ENCODE measurements around the gene RAPGEF1. TPM values are rescaled to one million over a fixed set of nuclear protein-coding genes. Genes with fewer than 3 reads are reported as not detected.

The RAPGEF1 gene
- total RNA-seq, 1 donor from 2014 or later, result 73.1 TPM

DNA sequence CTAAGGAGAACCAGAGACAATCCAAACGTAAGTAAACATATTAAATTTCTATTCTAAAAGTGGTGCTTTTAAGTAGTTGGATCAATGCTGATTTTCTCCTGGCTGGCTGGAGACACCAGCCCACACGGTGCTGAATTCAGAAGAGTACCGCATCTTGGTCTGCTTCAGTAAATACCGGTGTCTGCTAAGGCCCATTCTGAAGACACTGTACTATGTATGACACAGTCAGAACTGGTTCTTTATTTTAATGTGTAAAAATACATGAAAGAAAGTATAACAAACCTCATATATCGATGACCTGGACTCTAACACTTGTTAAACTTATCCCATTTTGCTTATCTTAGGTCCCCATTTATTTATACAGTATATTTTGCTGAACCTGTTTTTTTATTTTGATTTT lies 32.8 kb downstream of the RAPGEF1 start:
- Mint-ChIP-seq H3K4me3 (ENCODE audit: unreplicated experiment) (no peak overlapping the region), H3K27me3 (ENCODE audit: low read depth) (no peaks in the 10 kb centered on the region), H3K27ac (ENCODE audit: unreplicated experiment) (peak overlapping the region; percentile 5), H3K4me1 (ENCODE audit: low read depth) (peaks cover 34% of the 10 kb centered on the region), H3K36me3 (ENCODE audit: low read depth) (no peaks in the 10 kb centered on the region), H3K9me3 (ENCODE audit: low read depth) (no peaks in the 10 kb centered on the region)
- TF ChIP-seq, protein P1, sequence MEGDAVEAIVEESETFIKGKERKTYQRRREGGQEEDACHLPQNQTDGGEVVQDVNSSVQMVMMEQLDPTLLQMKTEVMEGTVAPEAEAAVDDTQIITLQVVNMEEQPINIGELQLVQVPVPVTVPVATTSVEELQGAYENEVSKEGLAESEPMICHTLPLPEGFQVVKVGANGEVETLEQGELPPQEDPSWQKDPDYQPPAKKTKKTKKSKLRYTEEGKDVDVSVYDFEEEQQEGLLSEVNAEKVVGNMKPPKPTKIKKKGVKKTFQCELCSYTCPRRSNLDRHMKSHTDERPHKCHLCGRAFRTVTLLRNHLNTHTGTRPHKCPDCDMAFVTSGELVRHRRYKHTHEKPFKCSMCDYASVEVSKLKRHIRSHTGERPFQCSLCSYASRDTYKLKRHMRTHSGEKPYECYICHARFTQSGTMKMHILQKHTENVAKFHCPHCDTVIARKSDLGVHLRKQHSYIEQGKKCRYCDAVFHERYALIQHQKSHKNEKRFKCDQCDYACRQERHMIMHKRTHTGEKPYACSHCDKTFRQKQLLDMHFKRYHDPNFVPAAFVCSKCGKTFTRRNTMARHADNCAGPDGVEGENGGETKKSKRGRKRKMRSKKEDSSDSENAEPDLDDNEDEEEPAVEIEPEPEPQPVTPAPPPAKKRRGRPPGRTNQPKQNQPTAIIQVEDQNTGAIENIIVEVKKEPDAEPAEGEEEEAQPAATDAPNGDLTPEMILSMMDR (IDR thresholded peaks at IDR 0.05), result no peak
- no peak for DNase-seq (ENCODE audit: low spot score)

DNA sequence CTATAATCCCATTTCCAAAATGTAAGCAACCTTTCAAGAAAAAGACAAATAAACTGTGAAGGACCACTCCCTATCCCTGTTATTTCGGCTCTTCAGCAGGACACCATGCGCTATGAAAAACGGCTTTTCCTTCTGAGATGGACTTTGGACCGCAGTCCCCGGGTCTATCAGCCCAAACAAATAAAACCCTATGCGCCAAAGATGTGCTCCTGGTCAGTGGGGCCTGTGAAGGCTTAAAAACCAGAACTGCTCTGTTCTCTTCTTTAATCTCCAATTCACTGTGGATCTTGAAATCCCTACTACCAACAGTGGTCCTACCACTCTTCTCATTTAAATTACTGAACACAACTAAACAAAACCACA lies 33.3 kb downstream of the RAPGEF1 start:
- Mint-ChIP-seq H3K27ac (ENCODE audit: unreplicated experiment) (peak overlapping the region; percentile 5), H3K36me3 (ENCODE audit: low read depth) (no peaks in the 10 kb centered on the region), H3K9me3 (ENCODE audit: low read depth) (no peaks in the 10 kb centered on the region), H3K27me3 (ENCODE audit: low read depth) (no peaks in the 10 kb centered on the region), H3K4me1 (ENCODE audit: low read depth) (peaks cover 39% of the 10 kb centered on the region), H3K4me3 (ENCODE audit: unreplicated experiment) (no peak overlapping the region)
- TF ChIP-seq, protein P1 (IDR thresholded peaks at IDR 0.05), result no peak
- DNase-seq (ENCODE audit: low spot score), result no peak

DNA sequence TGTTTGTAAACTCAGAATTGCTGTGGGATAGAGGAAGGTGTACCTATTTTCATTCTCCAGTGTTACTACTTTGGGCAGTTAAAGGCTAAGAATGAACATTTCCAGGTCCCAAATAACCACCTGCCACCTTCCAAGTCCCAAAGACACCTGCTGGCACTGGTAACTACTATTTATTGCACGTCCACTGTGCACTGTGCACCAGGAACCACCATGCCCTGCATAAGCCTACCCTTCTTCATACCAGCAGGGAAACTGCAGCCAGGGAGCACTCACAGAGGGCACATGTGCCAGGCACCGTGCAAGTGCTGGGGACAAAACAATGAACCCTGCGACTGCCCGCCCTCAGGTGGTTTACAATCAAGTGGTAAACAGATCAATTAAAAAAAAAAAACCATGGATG lies 34.9 kb downstream of the RAPGEF1 start:
- Mint-ChIP-seq H3K9me3 (ENCODE audit: low read depth) (no peaks in the 10 kb centered on the region), H3K4me3 (ENCODE audit: unreplicated experiment) (no peak overlapping the region), H3K36me3 (ENCODE audit: low read depth) (no peaks in the 10 kb centered on the region), H3K4me1 (ENCODE audit: low read depth) (peaks cover 36% of the 10 kb centered on the region), H3K27me3 (ENCODE audit: low read depth) (no peaks in the 10 kb centered on the region), H3K27ac (ENCODE audit: unreplicated experiment) (no peak overlapping the region)
- no peak for DNase-seq (ENCODE audit: low spot score)
- TF ChIP-seq, protein P1 (IDR thresholded peaks at IDR 0.05), result no peak

DNA sequence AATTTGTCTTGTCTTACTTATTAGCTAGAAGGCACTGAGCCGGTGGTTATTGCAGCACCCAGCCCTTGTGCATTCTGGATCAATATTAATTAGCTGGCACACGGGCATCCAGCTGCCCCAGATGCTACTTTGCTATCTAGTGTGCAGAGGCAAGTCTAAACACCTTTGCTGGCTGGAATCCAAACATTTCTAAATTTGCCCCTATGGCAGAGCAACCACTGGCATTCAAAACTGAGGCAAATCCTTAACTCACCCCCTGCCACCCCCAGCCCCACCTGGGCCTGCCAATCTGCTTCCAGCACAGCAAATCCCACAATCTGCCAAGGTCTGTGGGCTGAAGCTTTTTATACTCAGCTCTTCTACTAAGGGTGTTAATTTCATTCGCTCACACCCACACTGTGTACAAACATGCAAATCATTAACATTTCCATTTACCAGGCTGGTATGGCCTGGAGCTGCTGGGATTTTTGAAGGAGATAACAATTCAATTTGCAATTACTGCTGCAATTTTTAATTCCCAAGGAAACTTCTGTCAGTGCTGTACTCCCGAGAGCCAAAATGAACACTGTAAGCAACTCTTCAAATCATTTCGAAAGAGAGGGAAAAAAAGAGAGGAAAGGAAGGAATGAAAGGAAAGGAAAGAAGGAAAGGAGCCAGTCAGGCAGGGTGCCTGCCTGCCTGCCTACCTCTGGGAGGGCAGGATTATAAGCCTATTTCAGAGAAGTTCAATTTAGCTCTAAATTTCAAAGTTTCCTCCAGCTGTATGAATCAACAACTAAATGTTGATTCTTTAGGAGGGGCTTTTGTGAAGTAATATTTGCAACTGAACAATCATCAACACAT lies 35.5 kb downstream of the RAPGEF1 start:
- no peaks in the 10 kb centered on the region for H3K27me3 Mint-ChIP-seq (ENCODE audit: low read depth)
- no peak overlapping the region for H3K27ac Mint-ChIP-seq (ENCODE audit: unreplicated experiment)
- H3K4me1 Mint-ChIP-seq (ENCODE audit: low read depth), result peaks cover 29% of the 10 kb centered on the region
- H3K9me3 Mint-ChIP-seq (ENCODE audit: low read depth), result no peaks in the 10 kb centered on the region
- H3K4me3 Mint-ChIP-seq (ENCODE audit: unreplicated experiment), result no peak overlapping the region
- H3K36me3 Mint-ChIP-seq (ENCODE audit: low read depth), result no peaks in the 10 kb centered on the region
- TF ChIP-seq, protein P1 (IDR thresholded peaks at IDR 0.05), result no peak
- no peak for DNase-seq (ENCODE audit: low spot score)

DNA sequence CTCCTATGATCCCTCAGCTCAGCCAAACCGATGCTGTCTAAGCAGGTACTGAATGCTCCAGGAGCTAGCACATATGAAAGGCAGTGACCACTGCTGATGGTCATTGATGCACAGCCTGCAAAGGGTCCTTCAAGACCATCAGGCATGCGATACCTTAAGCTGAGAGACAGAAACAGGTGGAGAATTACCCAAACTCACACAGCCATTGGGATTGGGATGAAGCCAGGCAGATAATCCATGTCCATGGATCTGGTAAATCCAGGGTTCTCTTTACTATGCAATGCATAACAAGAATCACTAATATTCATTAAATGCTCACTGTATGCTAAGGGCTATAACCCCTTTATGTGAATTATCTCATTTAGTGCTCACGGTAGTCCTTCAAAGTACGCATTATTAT lies 36.2 kb downstream of the RAPGEF1 start:
- H3K36me3 Mint-ChIP-seq (ENCODE audit: low read depth), result no peaks in the 10 kb centered on the region
- H3K27me3 Mint-ChIP-seq (ENCODE audit: low read depth), result no peaks in the 10 kb centered on the region
- TF ChIP-seq, protein P1 (IDR thresholded peaks at IDR 0.05), result no peak
- H3K4me3 Mint-ChIP-seq (ENCODE audit: unreplicated experiment), result no peak overlapping the region
- no peak overlapping the region for H3K27ac Mint-ChIP-seq (ENCODE audit: unreplicated experiment)
- H3K9me3 Mint-ChIP-seq (ENCODE audit: low read depth), result no peaks in the 10 kb centered on the region
- H3K4me1 Mint-ChIP-seq (ENCODE audit: low read depth), result peaks cover 26% of the 10 kb centered on the region
- no peak for DNase-seq (ENCODE audit: low spot score)

Measured in chondrocyte (in vitro differentiated cells).